Upper lobe of left lung (tissue), 6 donors: Measurements from ENCODE around the gene MIB2. TPM values are rescaled to one million over a fixed set of nuclear protein-coding genes. Genes with fewer than 3 reads are reported as not detected.
"Not testable (repeated sequence)": the region's sequence is repeated elsewhere in the genome, so short reads cannot be mapped to it uniquely, and the experiment has no call there.

Source experiments
- ATAC-seq, 2 donors: fragments of 200-7000 bp; cut with Tn5 transposase; one replicate each; pipeline ENCODE4 v1.9.1; 2022; ENCODE audit warnings: mild to moderate bottlenecking in 2 of 2, moderate library complexity in 2 of 2; ENCODE audit not compliant: low FRiP score in 2 of 2
- DNase-seq, 2 donors: peaks; one replicate each; pipeline ENCODE4 v3.0.0-alpha.2; 2019 to 2020
- H3K27ac ChIP-seq, 4 donors: fragments of 200-600 bp; sonication (generic); one replicate each; pipeline ENCODE4 v1.5.1; 2016 to 2019
- H3K27me3 ChIP-seq, 4 donors: fragments of 200-600 bp; sonication (generic); one replicate each; pipeline ENCODE4 v1.5.1; 2017 to 2019
- H3K36me3 ChIP-seq, 4 donors: fragments of 200-600 bp; sonication (generic); one replicate each; pipeline ENCODE4 v1.5.1; 2016 to 2019
- H3K4me1 ChIP-seq, 4 donors: fragments of 200-600 bp; sonication (generic); one replicate each; pipeline ENCODE4 v1.5.1; 2018 to 2019
- H3K4me3 ChIP-seq, 4 donors: fragments of 200-600 bp; sonication (generic); one replicate each; pipeline ENCODE4 v1.5.1; 2017 to 2019; ENCODE audit warnings: mild to moderate bottlenecking in 2 of 4, moderate library complexity in 1 of 4
- H3K9me3 ChIP-seq, 4 donors: fragments of 200-600 bp; sonication (generic); one replicate each; pipeline ENCODE4 v1.5.1; 2018 to 2019
- CTCF ChIP-seq, 6 experiments: fragments of 450-650 bp in 4 of 6; fragments of 200-600 bp in 2 of 6; sonication (generic) in 2 of 6; IDR thresholded peaks; one replicate each; pipeline ENCODE4 v1.5.1; 2016 to 2019; ENCODE audit warnings: antibody characterized with exemption in 6 of 6
- EP300 ChIP-seq, 4 donors: sonication (generic); formaldehyde crosslinking; IDR thresholded peaks; one replicate each; pipeline ENCODE4 v1.5.1; 2017; ENCODE audit warnings: antibody characterized with exemption in 4 of 4, control low read depth in 2 of 4
- POLR2A ChIP-seq, 4 donors: fragments of 450-650 bp; IDR thresholded peaks; one replicate each; pipeline ENCODE4 v1.5.1; 2016 to 2017; ENCODE audit warnings: antibody characterized with exemption in 4 of 4, mild to moderate bottlenecking in 2 of 4
- POLR2AphosphoS5 ChIP-seq, 2 donors: sonication (generic); formaldehyde crosslinking; IDR thresholded peaks; one replicate each; pipeline ENCODE4 v1.5.1; 2017; ENCODE audit warnings: antibody characterized with exemption in 2 of 2
- WGBS, 2 donors: methylation state at CpG; one replicate each; pipeline ENCODE4 v1.1.5; 2017 to 2018; 5-methylcytosine and 5-hydroxymethylcytosine counted together
- total RNA-seq, 6 donors: library from RNA; depleted of rRNA in 4 of 6; stranded (reverse); fragments of >200 nt in 4 of 6; gene quantifications; one replicate each; pipeline versions ENCODE4 v1.1.0 to v1.2.1, GENCODE V29; 2016 to 2021
- donor health status: DM: no; HTN: no; CAD: no; lungs with moderate emphysema.
- donor health status: DM: no; HTN: yes; CAD: no; lungs with severe emphysema.

The MIB2 gene
- total RNA-seq, 6 donors from 2014 or later, result 52.7 to 284 (median 84.7) TPM

- Histone ChIP-seq H3K36me3 (no peaks in the 10 kb centered on the region), H3K4me1 (peaks cover 7 to 15% (median 9%) of the 10 kb centered on the region in 4 donors), H3K27me3 (peaks cover 0 to 4% (median 1%) of the 10 kb centered on the region in 4 donors), H3K9me3 (no peaks in the 10 kb centered on the region), H3K27ac (no peak overlapping the region), H3K4me3 (no peak overlapping the region)
- no peak for ATAC-seq
- 62 to 72% methylated on average over 7 to 10 of the region's 10 CpGs for WGBS, 2 donors
- no peak for DNase-seq
- TF ChIP-seq POLR2A (IDR thresholded peaks at IDR 0.05) (no peak), CTCF (IDR thresholded peaks at IDR 0.05) (no peak), POLR2AphosphoS5 (IDR thresholded peaks at IDR 0.05) (no peak), EP300 (IDR thresholded peaks at IDR 0.05) (no peak)
Measured at GRCh38 chr1:1594602-1595260, 20.6 kb upstream of the MIB2 start.

GRCh38 chr1:1595341-1595740 is 20.0 kb upstream of the MIB2 start:
- H3K36me3 ChIP-seq, H3K4me3 ChIP-seq, H3K27me3 ChIP-seq, H3K9me3 ChIP-seq, ATAC-seq, DNase-seq, H3K27ac ChIP-seq: not testable (repeated sequence)
- 77 to 84% methylated on average over 2 of the region's 2 CpGs for WGBS, 2 donors
- H3K4me1 ChIP-seq, result peaks cover 9 to 19% (median 11%) of the 10 kb centered on the region in 4 donors

- no peaks in the 10 kb centered on the region for H3K36me3 ChIP-seq
- peaks cover 0 to 4% (median 1%) of the 10 kb centered on the region in 4 donors for H3K27me3 ChIP-seq
- DNase-seq, result peak in 1 of 2 donors; percentile 43
- no peak overlapping the region for H3K27ac ChIP-seq
- H3K9me3 ChIP-seq, result no peaks in the 10 kb centered on the region
- no peak overlapping the region for H3K4me3 ChIP-seq
- ATAC-seq, result no peak
- 41 to 54% methylated on average over 7 to 11 of the region's 12 CpGs for WGBS, 2 donors
- peaks cover 12 to 25% (median 19%) of the 10 kb centered on the region in 4 donors for H3K4me1 ChIP-seq
- no peak for TF ChIP-seq EP300 (IDR thresholded peaks at IDR 0.05)
- no peak for TF ChIP-seq POLR2AphosphoS5 (IDR thresholded peaks at IDR 0.05)
- no peak for TF ChIP-seq CTCF (IDR thresholded peaks at IDR 0.05)
- no peak for TF ChIP-seq POLR2A (IDR thresholded peaks at IDR 0.05)
Measured at GRCh38 chr1:1596493-1597274, 18.6 kb upstream of the MIB2 start.

- Histone ChIP-seq H3K36me3 (no peaks in the 10 kb centered on the region), H3K9me3 (no peaks in the 10 kb centered on the region), H3K27ac (no peak overlapping the region), H3K4me1 (peaks cover 12 to 25% (median 19%) of the 10 kb centered on the region in 4 donors), H3K4me3 (no peak overlapping the region), H3K27me3 (peaks cover 0 to 4% (median 1%) of the 10 kb centered on the region in 4 donors)
- DNase-seq (no peak), ATAC-seq (no peak)
- no peak for TF ChIP-seq EP300 (IDR thresholded peaks at IDR 0.05)
- no peak for TF ChIP-seq POLR2AphosphoS5 (IDR thresholded peaks at IDR 0.05)
- TF ChIP-seq CTCF (IDR thresholded peaks at IDR 0.05), result peak in 3 of 6 experiments; percentile 13 to 53 (median 24)
- WGBS, 2 donors, result 19 to 35% methylated on average over 7 to 10 of the region's 16 CpGs
Measured at GRCh38 chr1:1597275-1597930, 17.9 kb upstream of the MIB2 start.

GRCh38 chr1:1598051-1598719 is 17.1 kb upstream of the MIB2 start:
- ATAC-seq (no peak), DNase-seq (peak in 1 of 2 donors; percentile 75)
- no peaks in the 10 kb centered on the region for H3K9me3 ChIP-seq
- H3K36me3 ChIP-seq, result no peaks in the 10 kb centered on the region
- 89 to 94% methylated on average over 13 to 27 of the region's 28 CpGs for WGBS, 2 donors
- no peak for TF ChIP-seq POLR2A (IDR thresholded peaks at IDR 0.05)
- no peak for TF ChIP-seq EP300 (IDR thresholded peaks at IDR 0.05)
- no peak for TF ChIP-seq POLR2AphosphoS5 (IDR thresholded peaks at IDR 0.05)
- TF ChIP-seq CTCF (IDR thresholded peaks at IDR 0.05), result no peak
- peaks cover 12 to 25% (median 19%) of the 10 kb centered on the region in 4 donors for H3K4me1 ChIP-seq
- H3K4me3 ChIP-seq, result no peak overlapping the region
- H3K27ac ChIP-seq, result no peak overlapping the region
- peaks cover 0 to 4% (median 1%) of the 10 kb centered on the region in 4 donors for H3K27me3 ChIP-seq
